ENCODE results near the gene BPIFB1. TPM values are rescaled to one million over a fixed set of nuclear protein-coding genes. Genes with fewer than 3 reads are reported as not detected.

Gene BPIFB1
- total RNA-seq, 1 experiment from 2014 or later = not detected

GRCh38 chr20:33348136-33348937, 65.3 kb downstream of the BPIFB1 start:
- peak; percentile 43 for ATAC-seq
- CTCF ChIA-PET = interaction anchor here (1.1 kb wide), 1 partner anchor 86 kb away, joined by 5 read pairs; no protein-coding TSS in a partner anchor
- no peaks in the 10 kb centered on the region for H3K9me3 Mint-ChIP-seq
- no peak overlapping the region for H3K4me3 Mint-ChIP-seq
- no peak for DNase-seq (ENCODE audit: low spot score)
- 0 out of 2 replicates have a peak overlapping the region, but pooled peaks have one; percentile 41 for H3K27ac Mint-ChIP-seq
- POLR2A ChIA-PET = interaction anchor here (0.6 to 0.7 kb wide), 2 partner anchors 20 to 764 kb away, joined by 3 read pairs; partner anchors contain the start of gene EIF2S2
- H3K4me1 Mint-ChIP-seq = peaks cover 28% of the 10 kb centered on the region
- peaks cover 10% of the 10 kb centered on the region for H3K36me3 Mint-ChIP-seq
- no peaks in the 10 kb centered on the region for H3K27me3 Mint-ChIP-seq (ENCODE audit: low read depth)
- TF ChIP-seq FOXP4 (CRISPR knock-in tag; IDR thresholded peaks at IDR 0.05) (no peak), USF1 (CRISPR knock-in tag; IDR thresholded peaks at IDR 0.05) (no peak), SMAD3 (CRISPR knock-in tag; IDR thresholded peaks at IDR 0.05; ENCODE audit: borderline replicate concordance) (no peak), NFYB (CRISPR knock-in tag; conservative IDR thresholded peaks at IDR 0.05; ENCODE audit: low read depth) (no peak), ZSCAN18 (CRISPR knock-in tag; IDR thresholded peaks at IDR 0.05) (no peak), SOX15 (CRISPR knock-in tag; IDR thresholded peaks at IDR 0.05) (no peak), ZNF396 (CRISPR knock-in tag; IDR thresholded peaks at IDR 0.05; ENCODE audit: borderline replicate concordance) (no peak), CREM (CRISPR knock-in tag; IDR thresholded peaks at IDR 0.05) (no peak), ZNF121 (CRISPR knock-in tag; IDR thresholded peaks at IDR 0.05) (0 out of 2 replicates have a peak, but pooled peaks have one; percentile 38), JUN (CRISPR knock-in tag; IDR thresholded peaks at IDR 0.05) (no peak), ZMAT4 (CRISPR knock-in tag; IDR thresholded peaks at IDR 0.05) (no peak), ETV6 (CRISPR knock-in tag; IDR thresholded peaks at IDR 0.05) (peak; percentile 43), STAT6 (CRISPR knock-in tag; conservative IDR thresholded peaks at IDR 0.05; ENCODE audit: low read depth) (no peak), MAX (CRISPR knock-in tag; IDR thresholded peaks at IDR 0.05) (0 out of 2 replicates have a peak, but pooled peaks have one; percentile 24), FOXK1 (CRISPR knock-in tag; IDR thresholded peaks at IDR 0.05) (no peak), PREB (CRISPR knock-in tag; IDR thresholded peaks at IDR 0.05; ENCODE audit: borderline replicate concordance) (no peak), ZNF317 (CRISPR knock-in tag; IDR thresholded peaks at IDR 0.05; ENCODE audit: borderline replicate concordance, low read depth) (no peak), ZBTB21 (CRISPR knock-in tag; IDR thresholded peaks at IDR 0.05; ENCODE audit: borderline replicate concordance) (no peak), PRRX2 (CRISPR knock-in tag; IDR thresholded peaks at IDR 0.05) (no peak), MLX (CRISPR knock-in tag; IDR thresholded peaks at IDR 0.05) (no peak), IRF1 (CRISPR knock-in tag; IDR thresholded peaks at IDR 0.05) (no peak), NR2C2 (CRISPR knock-in tag; IDR thresholded peaks at IDR 0.05) (no peak), NR1H2 (CRISPR knock-in tag; IDR thresholded peaks at IDR 0.05) (no peak), ATF6 (CRISPR knock-in tag; IDR thresholded peaks at IDR 0.05) (no peak), GTF2I (CRISPR knock-in tag; conservative IDR thresholded peaks at IDR 0.05) (no peak)
